ENCODE data around the gene APMAP. TPM values are rescaled to one million over a fixed set of nuclear protein-coding genes. Genes with fewer than 3 reads are reported as not detected.

The APMAP gene
- total RNA-seq, 1 donor, result 40.7 TPM

- H3K4me3 ChIP-seq (ENCODE audit: low read depth, low read length), result no peak overlapping the region
- no peak for TF ChIP-seq CTCF (IDR thresholded peaks at IDR 0.05; ENCODE audit: insufficient read depth, low read length)
- no peak for DNase-seq (ENCODE audit: low read depth)
Observed at GRCh38 chr20:25018841-25019240, 26.3 kb upstream of the APMAP start.

- no peak for TF ChIP-seq CTCF (IDR thresholded peaks at IDR 0.05; ENCODE audit: insufficient read depth, low read length)
- DNase-seq (ENCODE audit: low read depth), result no peak
- H3K4me3 ChIP-seq (ENCODE audit: low read depth, low read length), result no peak overlapping the region
Observed at GRCh38 chr20:25018425-25018824, 25.9 kb upstream of the APMAP start.

GRCh38 chr20:25017257-25017803 is 24.8 kb upstream of the APMAP start:
- no peak for DNase-seq (ENCODE audit: low read depth)
- no peak for TF ChIP-seq CTCF (IDR thresholded peaks at IDR 0.05; ENCODE audit: insufficient read depth, low read length)
- H3K4me3 ChIP-seq (ENCODE audit: low read depth, low read length), result no peak overlapping the region

DNA sequence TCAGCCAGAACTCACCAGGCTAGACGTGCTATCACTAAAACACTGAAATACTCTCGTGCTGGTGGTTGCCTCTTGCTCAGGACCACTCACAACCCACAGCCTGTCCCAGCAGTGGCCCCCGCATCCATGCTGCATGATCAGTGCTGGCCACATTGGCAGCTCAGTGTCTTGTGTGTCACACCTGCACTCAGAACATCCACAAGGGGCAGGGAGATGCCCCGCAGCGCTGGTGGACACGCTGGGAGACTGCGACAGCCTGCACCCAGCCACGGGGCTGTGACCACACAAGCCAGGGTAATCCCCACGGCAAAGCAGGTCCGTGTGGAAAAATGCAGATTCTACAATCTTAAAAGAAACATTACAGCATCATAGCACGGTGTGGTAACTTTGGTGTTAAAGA is 23.9 kb upstream of the APMAP start:
- H3K4me3 ChIP-seq (ENCODE audit: low read depth, low read length), result no peak overlapping the region
- no peak for DNase-seq (ENCODE audit: low read depth)
- no peak for TF ChIP-seq CTCF (IDR thresholded peaks at IDR 0.05; ENCODE audit: insufficient read depth, low read length)

DNA sequence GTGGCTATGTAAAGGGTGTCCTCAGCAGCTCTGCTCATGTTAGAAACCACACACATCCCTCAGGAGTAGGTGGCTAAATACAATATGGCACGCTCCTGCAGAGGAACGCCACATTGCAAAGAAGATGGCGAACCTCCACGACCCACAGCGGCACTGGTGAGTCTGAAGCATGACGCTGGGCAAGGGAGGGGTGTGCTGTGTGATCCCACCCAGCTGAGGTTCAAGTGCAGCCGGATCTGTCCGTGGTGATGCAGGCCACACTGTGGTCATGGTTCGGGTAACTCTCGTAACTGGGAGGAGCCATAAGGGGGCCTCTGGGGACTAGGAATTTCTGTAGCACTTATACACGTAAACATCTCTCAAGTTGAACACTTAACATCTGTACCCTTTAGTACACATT is 23.4 kb upstream of the APMAP start:
- no peak for TF ChIP-seq CTCF (IDR thresholded peaks at IDR 0.05; ENCODE audit: insufficient read depth, low read length)
- H3K4me3 ChIP-seq (ENCODE audit: low read depth, low read length), result no peak overlapping the region
- DNase-seq (ENCODE audit: low read depth), result no peak

GRCh38 chr20:25014816-25015215 is 22.3 kb upstream of the APMAP start:
- TF ChIP-seq CTCF (IDR thresholded peaks at IDR 0.05; ENCODE audit: insufficient read depth, low read length), result no peak
- no peak overlapping the region for H3K4me3 ChIP-seq (ENCODE audit: low read depth, low read length)
- no peak for DNase-seq (ENCODE audit: low read depth)

Measured in fibroblast of the aortic adventitia (primary cell).